ENCODE data around the gene DDX43. TPM values are rescaled to one million over a fixed set of nuclear protein-coding genes. Genes with fewer than 3 reads are reported as not detected.

Gene DDX43
- total RNA-seq, 2 donors from 2014 or later, result 0.16 TPM; not detected in 1

DNA sequence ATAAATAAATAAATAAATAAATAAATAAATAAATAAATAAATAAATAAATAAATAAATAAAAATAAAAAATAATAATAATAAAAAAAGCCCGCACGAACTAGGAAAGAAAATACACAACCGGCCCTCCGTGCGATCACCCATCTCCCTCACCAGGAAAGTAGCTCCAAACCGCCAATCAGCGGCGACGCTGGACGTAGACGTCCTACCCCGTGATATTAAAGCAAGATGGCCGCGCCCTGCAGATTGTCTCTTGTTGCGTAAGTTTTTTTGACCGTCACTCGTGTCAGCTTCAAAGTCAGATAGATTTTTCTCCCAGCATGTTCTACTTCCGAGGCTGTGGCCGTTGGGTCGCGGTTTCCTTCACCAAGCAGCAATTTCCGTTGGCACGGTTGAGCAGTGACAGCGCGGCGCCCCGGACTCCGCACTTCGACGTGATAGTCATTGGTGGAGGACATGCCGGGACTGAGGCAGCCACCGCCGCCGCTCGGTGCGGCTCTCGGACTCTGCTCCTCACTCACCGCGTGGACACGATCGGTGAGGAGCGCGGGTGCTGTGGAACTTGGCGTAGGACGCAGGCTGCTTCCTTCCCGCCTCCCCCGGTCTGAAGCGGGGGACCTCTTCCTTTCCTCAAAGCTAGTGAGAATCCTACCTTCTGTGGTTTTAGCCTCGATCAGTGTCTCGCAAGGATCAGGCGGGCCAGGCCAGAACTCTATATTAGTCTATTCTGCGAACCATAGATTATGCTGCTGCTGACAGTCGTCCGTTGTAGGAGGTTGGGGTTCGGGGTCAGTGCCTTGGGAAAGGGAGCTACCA, 67.1 kb downstream of the DDX43 start, which contains the start of gene MTO1:
MTO1 (plus strand) TSS at position 201 of the 814 bp plus-strand sequence; CDS start at position 319, 118 bp downstream.
- Histone ChIP-seq H3K4me3 (peak within 1 kb of the TSS; percentile 69), H3K27me3 (no peaks in the 10 kb centered on the region), H3K9me3 (no peaks in the 10 kb centered on the region), H3K27ac (peak within 1 kb of the TSS; percentile 86), H3K4me1 (peaks cover 6% of the 10 kb centered on the region), H3K9ac (ENCODE audit: low read depth in 2 of 2, low read length in 2 of 2) (peak within 1 kb of the TSS; percentile 95 to 99), H3K36me3 (no peaks in the 10 kb centered on the region)
- DNase-seq, result peak; percentile 96
- TF ChIP-seq, protein P1, sequence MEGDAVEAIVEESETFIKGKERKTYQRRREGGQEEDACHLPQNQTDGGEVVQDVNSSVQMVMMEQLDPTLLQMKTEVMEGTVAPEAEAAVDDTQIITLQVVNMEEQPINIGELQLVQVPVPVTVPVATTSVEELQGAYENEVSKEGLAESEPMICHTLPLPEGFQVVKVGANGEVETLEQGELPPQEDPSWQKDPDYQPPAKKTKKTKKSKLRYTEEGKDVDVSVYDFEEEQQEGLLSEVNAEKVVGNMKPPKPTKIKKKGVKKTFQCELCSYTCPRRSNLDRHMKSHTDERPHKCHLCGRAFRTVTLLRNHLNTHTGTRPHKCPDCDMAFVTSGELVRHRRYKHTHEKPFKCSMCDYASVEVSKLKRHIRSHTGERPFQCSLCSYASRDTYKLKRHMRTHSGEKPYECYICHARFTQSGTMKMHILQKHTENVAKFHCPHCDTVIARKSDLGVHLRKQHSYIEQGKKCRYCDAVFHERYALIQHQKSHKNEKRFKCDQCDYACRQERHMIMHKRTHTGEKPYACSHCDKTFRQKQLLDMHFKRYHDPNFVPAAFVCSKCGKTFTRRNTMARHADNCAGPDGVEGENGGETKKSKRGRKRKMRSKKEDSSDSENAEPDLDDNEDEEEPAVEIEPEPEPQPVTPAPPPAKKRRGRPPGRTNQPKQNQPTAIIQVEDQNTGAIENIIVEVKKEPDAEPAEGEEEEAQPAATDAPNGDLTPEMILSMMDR (IDR thresholded peaks at IDR 0.05), result no peak
- intact Hi-C loops (cut with DNase I), result loop anchor here (5.0 kb wide), 1 partner anchor 61 kb away; the partner anchor contains the start of gene EEF1A1

Other genes starting within 250 kb of the DDX43 start
- gene KHDC1L, start 169.3 kb upstream of the DDX43 start, total RNA-seq, result not detected
- gene KHDC1, start 131.6 kb upstream of the DDX43 start, total RNA-seq, result 1 to 10 TPM in 1 of 2 donors, under 1 TPM in 1; 0.69 to 1.8 TPM
- not detected for gene DPPA5, start 40.6 kb upstream of the DDX43 start, total RNA-seq
- gene KHDC3L, start 32.2 kb upstream of the DDX43 start, total RNA-seq, result not detected
- not detected for gene OOEP, start 24.9 kb upstream of the DDX43 start, total RNA-seq
- 1 to 10 TPM; 4.1 to 5.6 TPM for gene CGAS, start 57.5 kb downstream of the DDX43 start, total RNA-seq
- gene MTO1, start 66.9 kb downstream of the DDX43 start, total RNA-seq, result 10 to 100 TPM; 25.5 to 29.2 TPM
- gene EEF1A1, start 126.2 kb downstream of the DDX43 start, total RNA-seq, result 1,000 to 10,000 TPM; 7,049 to 8,990 TPM